Endodermal cell (in vitro differentiated cells): ENCODE results near the gene ABRAXAS1. TPM values are rescaled to one million over a fixed set of nuclear protein-coding genes. Genes with fewer than 3 reads are reported as not detected.
A peak's percentile ranks its signal among the peaks of the same experiment; 100 is the strongest.

Experiments
- DNase-seq: peaks from one replicate; pipeline ENCODE4 v3.0.0-alpha.2; 2017
- H3K27ac ChIP-seq: 2 replicates; pipeline ENCODE4 v1.5.1; 2013; ENCODE audit warnings: mild to moderate bottlenecking, low read depth, low read length, moderate library complexity
- H3K27me3 ChIP-seq: 2 replicates; pipeline ENCODE4 v1.6.1; 2013; ENCODE audit warnings: mild to moderate bottlenecking, low read length, moderate library complexity; ENCODE audit not compliant: insufficient read depth, control insufficient read depth, poor library complexity, severe bottlenecking
- H3K36me3 ChIP-seq: 2 replicates; pipeline ENCODE4 v1.7.0; 2013; ENCODE audit warnings: mild to moderate bottlenecking, low read length, moderate library complexity; ENCODE audit not compliant: control insufficient read depth, insufficient read depth
- H3K4me1 ChIP-seq: one replicate; pipeline ENCODE4 v1.7.0; 2013; ENCODE audit warnings: low read length; ENCODE audit not compliant: control insufficient read depth, insufficient read depth
- H3K4me3 ChIP-seq: 2 replicates; pipeline ENCODE4 v1.5.1; 2013; ENCODE audit warnings: mild to moderate bottlenecking, low read length, moderate library complexity
- H3K9ac ChIP-seq: 2 replicates; pipeline ENCODE4 v1.6.1; 2013; ENCODE audit warnings: mild to moderate bottlenecking, low read length, moderate library complexity; ENCODE audit not compliant: poor library complexity, severe bottlenecking; ENCODE audit errors: extremely low read depth
- H3K9me3 ChIP-seq: 2 replicates; pipeline ENCODE4 v1.6.1; 2013; ENCODE audit warnings: mild to moderate bottlenecking, low read length, moderate library complexity; ENCODE audit not compliant: control insufficient read depth
- H3K27ac Mint-ChIP-seq: 2 replicates; pipeline ENCODE4 v1.8.0; 2020; ENCODE audit warnings: mixed read lengths
- H3K27me3 Mint-ChIP-seq: 2 replicates; pipeline ENCODE4 v1.8.0; 2021; ENCODE audit warnings: mild to moderate bottlenecking, mixed read lengths; ENCODE audit not compliant: insufficient read depth
- H3K36me3 Mint-ChIP-seq: 2 replicates; pipeline ENCODE4 v1.8.0; 2020; ENCODE audit warnings: low read depth, mixed read lengths
- H3K4me1 Mint-ChIP-seq: 2 replicates; pipeline ENCODE4 v1.8.0; 2020; ENCODE audit warnings: mixed read lengths
- H3K4me3 Mint-ChIP-seq: 2 replicates; pipeline ENCODE4 v1.8.0; 2020; ENCODE audit warnings: mild to moderate bottlenecking, moderate library complexity, mixed read lengths
- H3K9me3 Mint-ChIP-seq: 2 replicates; pipeline ENCODE4 v1.8.0; 2020; ENCODE audit warnings: mild to moderate bottlenecking, mixed read lengths
- CTCF ChIP-seq: fragments of 200-600 bp; sonication (generic); conservative IDR thresholded peaks from 2 replicates; pipeline ENCODE4 v1.5.0; 2021; ENCODE audit warnings: antibody characterized with exemption, mild to moderate bottlenecking
- WGBS, 2 experiments: methylation state at CpG; one replicate each; pipeline versions ENCODE4 v1.1.5 to v1.1.7; 2013; ENCODE audit warnings: missing lambda C conversion rate in 2 of 2, mixed read lengths in 1 of 2; ENCODE audit not compliant: insufficient coverage in 1 of 2, insufficient read length in 1 of 2; 5-methylcytosine and 5-hydroxymethylcytosine counted together
- total RNA-seq, 2 donors: library from RNA; stranded (reverse); fragmentation: NEBNext Ultra II Directional in 1 of 2; extraction: Animal tissue kit (Norgen Biotek cat#: 25700) in 1 of 2; gene quantifications; 2 replicates in 1 of 2; 3 replicates in 1 of 2; pipeline ENCODE4 v1.2.1, GENCODE V29; 2021

ABRAXAS1 gene
- total RNA-seq, 2 donors from 2014 or later, result 26.0 to 26.6 TPM

- no peak overlapping the region for H3K27ac ChIP-seq
- Mint-ChIP-seq H3K4me1 (no peaks in the 10 kb centered on the region), H3K36me3 (peaks cover 2% of the 10 kb centered on the region), H3K4me3 (no peak overlapping the region), H3K27me3 (no peaks in the 10 kb centered on the region), H3K27ac (no peak overlapping the region), H3K9me3 (no peaks in the 10 kb centered on the region)
- no peaks in the 10 kb centered on the region for H3K4me1 ChIP-seq
- no peak for TF ChIP-seq CTCF
- H3K27me3 ChIP-seq, result no peaks in the 10 kb centered on the region
- no peak for DNase-seq
- H3K9me3 ChIP-seq, result no peaks in the 10 kb centered on the region
- H3K4me3 ChIP-seq, result no peak overlapping the region
- H3K9ac ChIP-seq, result no peak overlapping the region
- 93% methylated on average over 1 of the region's 1 CpG; no CpG with 5 or more reads in 1 of the 2 experiments for WGBS, 2 experiments
- peaks cover 11% of the 10 kb centered on the region for H3K36me3 ChIP-seq
These were observed 44.6 kb downstream of the ABRAXAS1 start for GRCh38 chr4:83440148-83440814.

GRCh38 chr4:83438719-83439118, 46.2 kb downstream of the ABRAXAS1 start:
- Histone ChIP-seq H3K27ac (no peak overlapping the region), H3K9me3 (no peaks in the 10 kb centered on the region), H3K36me3 (peaks cover 11% of the 10 kb centered on the region), H3K4me1 (no peaks in the 10 kb centered on the region), H3K9ac (no peak overlapping the region), H3K27me3 (no peaks in the 10 kb centered on the region), H3K4me3 (no peak overlapping the region)
- H3K4me3 Mint-ChIP-seq, result no peak overlapping the region
- H3K9me3 Mint-ChIP-seq, result no peaks in the 10 kb centered on the region
- no peak for DNase-seq
- peaks cover 2% of the 10 kb centered on the region for H3K36me3 Mint-ChIP-seq
- H3K27me3 Mint-ChIP-seq, result no peaks in the 10 kb centered on the region
- no peak overlapping the region for H3K27ac Mint-ChIP-seq
- no peak for TF ChIP-seq CTCF
- H3K4me1 Mint-ChIP-seq, result no peaks in the 10 kb centered on the region

GRCh38 chr4:83436680-83437079, 48.2 kb downstream of the ABRAXAS1 start:
- WGBS, 2 experiments, result 81 to 95% methylated on average over 2 to 4 of the region's 4 CpGs
- no peaks in the 10 kb centered on the region for H3K4me1 ChIP-seq
- Mint-ChIP-seq H3K4me3 (no peak overlapping the region), H3K27ac (peak overlapping the region; percentile 11), H3K9me3 (no peaks in the 10 kb centered on the region), H3K4me1 (no peaks in the 10 kb centered on the region), H3K27me3 (no peaks in the 10 kb centered on the region), H3K36me3 (peaks cover 2% of the 10 kb centered on the region)
- no peak overlapping the region for H3K27ac ChIP-seq
- DNase-seq, result peak; percentile 55
- no peak overlapping the region for H3K4me3 ChIP-seq
- H3K36me3 ChIP-seq, result peaks cover 9% of the 10 kb centered on the region
- TF ChIP-seq CTCF, result peak; percentile 57
- no peaks in the 10 kb centered on the region for H3K9me3 ChIP-seq
- H3K9ac ChIP-seq, result no peak overlapping the region
- H3K27me3 ChIP-seq, result no peaks in the 10 kb centered on the region
